ENCODE data around the gene MRPL23.

The MRPL23 gene

DNA sequence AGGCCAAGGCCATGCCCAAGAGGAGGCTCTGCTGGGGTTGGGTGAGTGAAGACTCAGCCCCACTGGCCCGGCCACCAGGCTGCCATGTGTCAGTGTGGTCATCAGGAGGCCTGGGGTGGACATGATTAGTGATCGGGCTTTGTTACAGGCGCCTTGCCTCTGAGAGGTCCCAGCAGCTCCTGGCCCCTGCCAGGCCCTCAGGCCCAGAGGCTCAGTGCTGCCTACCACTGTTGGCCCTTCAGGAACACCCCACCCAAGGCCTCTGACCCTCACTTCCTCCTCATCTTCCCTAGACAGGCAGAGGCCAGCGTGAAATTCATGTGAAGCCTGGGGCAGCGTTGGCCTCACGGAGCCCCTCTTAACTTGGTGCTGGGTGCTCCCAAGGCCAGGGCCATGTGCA is 2.2 kb downstream of the MRPL23 start:
- no peaks in the 10 kb centered on the region for H3K9me3 ChIP-seq (ENCODE audit: control insufficient read depth in 1 of 2, low read length in 2 of 2)
- no peaks in the 10 kb centered on the region for H3K27me3 ChIP-seq (ENCODE audit: low read depth, low read length)
- H3K4me3 ChIP-seq (ENCODE audit: low read depth in 1 of 2, low read length in 2 of 2): no peak overlapping the region
- H3K4me1 ChIP-seq (ENCODE audit: control insufficient read depth in 1 of 2, insufficient read depth in 2 of 2, low read length in 2 of 2): no peaks in the 10 kb centered on the region
- no peaks in the 10 kb centered on the region for H3K36me3 ChIP-seq (ENCODE audit: control insufficient read depth in 1 of 2, insufficient read depth in 2 of 2, low read length in 2 of 2)
- H3K27ac ChIP-seq (ENCODE audit: low read length): no peak overlapping the region

DNA sequence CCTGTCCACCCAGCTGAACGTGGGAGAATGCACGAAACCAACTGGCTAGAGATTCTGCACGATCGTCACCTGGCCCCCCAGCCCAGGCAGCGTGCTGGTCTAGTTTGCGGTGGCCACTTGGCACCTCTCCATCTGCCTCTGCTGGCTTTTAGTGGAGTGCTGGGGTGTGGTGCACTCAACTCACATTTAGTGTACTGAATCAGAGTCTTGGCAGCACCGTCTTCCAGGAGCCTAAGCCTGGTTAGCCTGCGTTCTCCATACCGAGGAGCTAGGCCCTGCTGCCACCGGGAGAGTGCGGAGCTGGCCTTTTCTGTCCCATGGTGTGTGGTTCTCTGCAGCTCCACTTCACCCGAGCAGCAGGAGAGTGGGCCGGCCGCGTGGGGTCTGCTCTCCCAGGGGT is 2.8 kb downstream of the MRPL23 start:
- Histone ChIP-seq H3K9me3 (ENCODE audit: control insufficient read depth in 1 of 2, low read length in 2 of 2) (no peaks in the 10 kb centered on the region), H3K4me1 (ENCODE audit: control insufficient read depth in 1 of 2, insufficient read depth in 2 of 2, low read length in 2 of 2) (no peaks in the 10 kb centered on the region)

DNA sequence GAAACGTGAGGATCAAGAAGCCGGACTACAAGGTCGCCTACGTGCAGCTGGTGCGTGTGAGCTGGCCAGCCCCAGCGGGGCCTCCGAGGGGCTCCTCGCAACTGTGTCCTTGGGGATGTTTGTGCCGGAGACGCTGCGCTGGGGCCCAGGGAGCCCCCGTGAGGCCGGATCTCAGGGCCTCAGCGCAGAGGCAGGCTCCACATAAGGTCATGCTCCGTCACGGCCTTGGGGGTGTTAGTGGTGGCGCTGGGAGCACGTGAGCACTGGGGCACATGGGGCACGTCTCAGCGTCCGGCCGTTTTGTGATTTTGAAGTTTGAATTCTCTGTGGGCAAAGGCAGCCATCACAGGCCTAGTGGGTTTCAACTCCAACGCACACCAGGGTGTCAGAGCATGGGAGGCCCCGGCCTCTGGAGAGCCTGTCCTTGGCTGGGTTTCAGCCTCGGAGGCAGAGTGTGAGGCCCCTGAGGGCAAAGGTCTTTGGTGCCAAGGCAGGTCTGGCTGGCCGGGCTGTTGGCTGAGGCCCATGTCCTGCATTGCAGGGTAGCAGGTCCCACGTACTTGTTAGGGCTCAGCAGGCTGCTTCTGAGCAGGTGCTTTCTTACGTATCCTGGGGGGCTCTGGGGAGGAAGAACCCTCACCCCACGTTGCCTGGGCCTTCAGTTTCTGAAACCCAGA is 5.8 kb downstream of the MRPL23 start:
- H3K27ac ChIP-seq (ENCODE audit: low read length): no peak overlapping the region
- H3K9me3 ChIP-seq (ENCODE audit: control insufficient read depth in 1 of 2, low read length in 2 of 2): no peaks in the 10 kb centered on the region
- H3K27me3 ChIP-seq (ENCODE audit: low read depth, low read length): no peaks in the 10 kb centered on the region
- no peaks in the 10 kb centered on the region for H3K4me1 ChIP-seq (ENCODE audit: control insufficient read depth in 1 of 2, insufficient read depth in 2 of 2, low read length in 2 of 2)
- no peaks in the 10 kb centered on the region for H3K36me3 ChIP-seq (ENCODE audit: control insufficient read depth in 1 of 2, insufficient read depth in 2 of 2, low read length in 2 of 2)
- H3K4me3 ChIP-seq (ENCODE audit: low read depth in 1 of 2, low read length in 2 of 2): no peak overlapping the region

More for the DNA sequence above, 2.8 kb downstream of the MRPL23 start:
- H3K36me3 ChIP-seq (ENCODE audit: control insufficient read depth in 1 of 2, insufficient read depth in 2 of 2, low read length in 2 of 2): no peaks in the 10 kb centered on the region
- H3K4me3 ChIP-seq (ENCODE audit: low read depth in 1 of 2, low read length in 2 of 2): no peak overlapping the region
- H3K27ac ChIP-seq (ENCODE audit: low read length): no peak overlapping the region
- H3K27me3 ChIP-seq (ENCODE audit: low read depth, low read length): no peaks in the 10 kb centered on the region

- Histone ChIP-seq H3K27me3 (ENCODE audit: low read depth, low read length) (no peaks in the 10 kb centered on the region), H3K4me3 (ENCODE audit: low read depth in 1 of 2, low read length in 2 of 2) (no peak overlapping the region), H3K4me1 (ENCODE audit: control insufficient read depth in 1 of 2, insufficient read depth in 2 of 2, low read length in 2 of 2) (no peaks in the 10 kb centered on the region), H3K27ac (ENCODE audit: low read length) (no peak overlapping the region), H3K36me3 (ENCODE audit: control insufficient read depth in 1 of 2, insufficient read depth in 2 of 2, low read length in 2 of 2) (no peaks in the 10 kb centered on the region), H3K9me3 (ENCODE audit: control insufficient read depth in 1 of 2, low read length in 2 of 2) (no peaks in the 10 kb centered on the region)
Observed at GRCh38 chr11:1953489-1954266, 6.5 kb downstream of the MRPL23 start.

- H3K36me3 ChIP-seq (ENCODE audit: control insufficient read depth in 1 of 2, insufficient read depth in 2 of 2, low read length in 2 of 2): no peaks in the 10 kb centered on the region
- no peaks in the 10 kb centered on the region for H3K27me3 ChIP-seq (ENCODE audit: low read depth, low read length)
- no peak overlapping the region for H3K4me3 ChIP-seq (ENCODE audit: low read depth in 1 of 2, low read length in 2 of 2)
- H3K4me1 ChIP-seq (ENCODE audit: control insufficient read depth in 1 of 2, insufficient read depth in 2 of 2, low read length in 2 of 2): no peaks in the 10 kb centered on the region
- H3K9me3 ChIP-seq (ENCODE audit: control insufficient read depth in 1 of 2, low read length in 2 of 2): no peaks in the 10 kb centered on the region
- H3K27ac ChIP-seq (ENCODE audit: low read length): no peak overlapping the region
Observed at GRCh38 chr11:1958367-1958766, 11.2 kb downstream of the MRPL23 start.

- no peak overlapping the region for H3K27ac ChIP-seq (ENCODE audit: low read length)
- H3K9me3 ChIP-seq (ENCODE audit: control insufficient read depth in 1 of 2, low read length in 2 of 2): no peaks in the 10 kb centered on the region
- H3K4me1 ChIP-seq (ENCODE audit: control insufficient read depth in 1 of 2, insufficient read depth in 2 of 2, low read length in 2 of 2): no peaks in the 10 kb centered on the region
- H3K27me3 ChIP-seq (ENCODE audit: low read depth, low read length): no peaks in the 10 kb centered on the region
- H3K4me3 ChIP-seq (ENCODE audit: low read depth in 1 of 2, low read length in 2 of 2): no peak overlapping the region
- H3K36me3 ChIP-seq (ENCODE audit: control insufficient read depth in 1 of 2, insufficient read depth in 2 of 2, low read length in 2 of 2): no peaks in the 10 kb centered on the region
Observed at GRCh38 chr11:1959786-1960185, 12.7 kb downstream of the MRPL23 start.

DNA sequence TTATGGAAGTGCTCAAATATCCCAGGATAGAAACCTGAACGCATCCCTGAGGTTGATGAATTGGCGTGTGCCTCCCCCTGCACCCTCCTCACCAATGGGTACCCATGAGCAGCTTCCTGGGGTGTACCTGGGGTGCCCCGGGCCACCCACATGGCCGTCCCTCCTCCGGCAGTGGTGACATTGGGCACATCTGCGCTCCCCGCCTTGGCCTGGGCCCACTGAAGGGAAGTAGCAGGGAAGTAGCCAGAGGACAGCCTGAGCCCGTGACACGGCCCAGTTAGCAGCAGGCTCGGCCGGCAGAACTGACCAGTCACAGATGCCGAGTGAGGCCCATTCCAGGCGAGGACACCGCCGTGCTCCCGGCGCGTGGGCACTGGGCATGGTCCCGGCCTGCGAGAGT is 16.7 kb downstream of the MRPL23 start:
- H3K4me3 ChIP-seq (ENCODE audit: low read depth in 1 of 2, low read length in 2 of 2): no peak overlapping the region
- H3K27ac ChIP-seq (ENCODE audit: low read length): no peak overlapping the region
- no peaks in the 10 kb centered on the region for H3K27me3 ChIP-seq (ENCODE audit: low read depth, low read length)
- no peaks in the 10 kb centered on the region for H3K4me1 ChIP-seq (ENCODE audit: control insufficient read depth in 1 of 2, insufficient read depth in 2 of 2, low read length in 2 of 2)
- H3K36me3 ChIP-seq (ENCODE audit: control insufficient read depth in 1 of 2, insufficient read depth in 2 of 2, low read length in 2 of 2): no peaks in the 10 kb centered on the region
- no peaks in the 10 kb centered on the region for H3K9me3 ChIP-seq (ENCODE audit: control insufficient read depth in 1 of 2, low read length in 2 of 2)

GRCh38 chr11:1964348-1964747 is 17.2 kb downstream of the MRPL23 start:
- Histone ChIP-seq H3K27ac (ENCODE audit: low read length) (no peak overlapping the region), H3K4me1 (ENCODE audit: control insufficient read depth in 1 of 2, insufficient read depth in 2 of 2, low read length in 2 of 2) (no peaks in the 10 kb centered on the region), H3K4me3 (ENCODE audit: low read depth in 1 of 2, low read length in 2 of 2) (no peak overlapping the region), H3K36me3 (ENCODE audit: control insufficient read depth in 1 of 2, insufficient read depth in 2 of 2, low read length in 2 of 2) (no peaks in the 10 kb centered on the region), H3K27me3 (ENCODE audit: low read depth, low read length) (no peaks in the 10 kb centered on the region), H3K9me3 (ENCODE audit: control insufficient read depth in 1 of 2, low read length in 2 of 2) (no peaks in the 10 kb centered on the region)

DNA sequence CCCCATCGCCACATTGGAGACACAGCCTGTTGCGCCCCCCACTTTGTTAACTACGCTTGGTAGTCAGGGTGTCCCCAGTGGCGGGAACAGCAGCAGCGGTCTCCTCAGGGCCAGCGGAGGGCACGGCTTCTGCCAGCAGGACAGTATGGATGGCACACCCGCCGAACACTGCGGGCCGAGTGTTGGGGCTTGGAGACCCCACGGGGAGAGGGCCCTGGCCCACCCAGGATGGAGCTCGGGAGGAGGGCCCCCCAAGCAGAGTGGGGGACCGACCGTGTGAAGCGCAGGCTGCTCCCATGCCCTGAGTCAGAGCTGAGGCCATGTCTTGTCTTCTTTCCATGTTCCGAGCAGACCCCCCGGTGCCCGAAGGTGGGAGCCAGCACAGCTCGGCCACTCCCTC is 17.8 kb downstream of the MRPL23 start:
- Histone ChIP-seq H3K9me3 (ENCODE audit: control insufficient read depth in 1 of 2, low read length in 2 of 2) (no peaks in the 10 kb centered on the region), H3K27ac (ENCODE audit: low read length) (no peak overlapping the region), H3K4me1 (ENCODE audit: control insufficient read depth in 1 of 2, insufficient read depth in 2 of 2, low read length in 2 of 2) (no peaks in the 10 kb centered on the region), H3K27me3 (ENCODE audit: low read depth, low read length) (no peaks in the 10 kb centered on the region), H3K36me3 (ENCODE audit: control insufficient read depth in 1 of 2, insufficient read depth in 2 of 2, low read length in 2 of 2) (no peaks in the 10 kb centered on the region), H3K4me3 (ENCODE audit: low read depth in 1 of 2, low read length in 2 of 2) (no peak overlapping the region)

- no peaks in the 10 kb centered on the region for H3K27me3 ChIP-seq (ENCODE audit: low read depth, low read length)
- H3K9me3 ChIP-seq (ENCODE audit: control insufficient read depth in 1 of 2, low read length in 2 of 2): no peaks in the 10 kb centered on the region
Observed at GRCh38 chr11:1966531-1966930, 19.4 kb downstream of the MRPL23 start.

DNA sequence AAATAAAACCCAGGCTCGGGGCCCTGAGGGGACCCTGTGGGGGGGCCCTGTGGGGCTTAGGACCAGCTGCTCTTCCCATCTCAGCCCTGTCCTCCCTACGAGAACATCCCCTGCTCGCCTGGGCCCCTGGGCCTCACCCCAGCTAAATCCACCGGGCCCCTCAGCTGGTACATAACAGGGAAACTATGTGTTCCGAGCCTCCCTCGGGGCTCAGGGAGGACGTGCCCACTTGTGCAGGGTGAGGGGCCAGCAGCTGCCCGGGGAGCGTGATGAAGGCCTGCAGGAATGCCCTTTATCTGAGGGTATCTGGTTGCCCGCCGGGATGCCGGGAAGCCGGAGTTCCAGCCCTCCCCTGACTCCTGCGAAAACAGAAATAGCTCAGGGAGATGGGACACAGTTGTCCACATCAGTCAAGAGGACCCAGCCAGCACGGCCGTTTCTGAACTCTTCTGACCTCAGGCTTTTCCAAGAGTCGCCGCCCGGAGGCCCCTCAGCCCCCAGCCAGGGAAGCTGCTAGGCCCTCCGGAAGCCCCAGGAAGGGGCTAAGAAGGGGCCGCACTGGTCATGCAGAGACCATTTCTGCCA is 20.6 kb downstream of the MRPL23 start:
- Histone ChIP-seq H3K4me1 (ENCODE audit: control insufficient read depth in 1 of 2, insufficient read depth in 2 of 2, low read length in 2 of 2) (no peaks in the 10 kb centered on the region), H3K36me3 (ENCODE audit: control insufficient read depth in 1 of 2, insufficient read depth in 2 of 2, low read length in 2 of 2) (no peaks in the 10 kb centered on the region), H3K27me3 (ENCODE audit: low read depth, low read length) (no peaks in the 10 kb centered on the region), H3K4me3 (ENCODE audit: low read depth in 1 of 2, low read length in 2 of 2) (no peak overlapping the region), H3K27ac (ENCODE audit: low read length) (no peak overlapping the region), H3K9me3 (ENCODE audit: control insufficient read depth in 1 of 2, low read length in 2 of 2) (no peaks in the 10 kb centered on the region)

More at GRCh38 chr11:1966531-1966930, 19.4 kb downstream of the MRPL23 start:
- Histone ChIP-seq H3K4me3 (ENCODE audit: low read depth in 1 of 2, low read length in 2 of 2) (no peak overlapping the region), H3K27ac (ENCODE audit: low read length) (no peak overlapping the region), H3K36me3 (ENCODE audit: control insufficient read depth in 1 of 2, insufficient read depth in 2 of 2, low read length in 2 of 2) (no peaks in the 10 kb centered on the region), H3K4me1 (ENCODE audit: control insufficient read depth in 1 of 2, insufficient read depth in 2 of 2, low read length in 2 of 2) (no peaks in the 10 kb centered on the region)
